ENCODE results near the gene ASH1L. TPM values are rescaled to one million over a fixed set of nuclear protein-coding genes. Genes with fewer than 3 reads are reported as not detected.

The ASH1L gene
- total RNA-seq, 6 experiments from 2014 or later, result 25.7 to 32.5 (median 26.7) TPM

GRCh38 chr1:155474146-155474545 lies 88.5 kb downstream of the ASH1L start:
- Mint-ChIP-seq H3K27me3 (ENCODE audit: insufficient read depth) (peaks cover 2% of the 10 kb centered on the region), H3K4me1 (ENCODE audit: low read depth) (peaks cover 23% of the 10 kb centered on the region), H3K4me3 (no peak overlapping the region), H3K27ac (no peak overlapping the region), H3K9me3 (peaks cover 16% of the 10 kb centered on the region), H3K36me3 (ENCODE audit: low read depth) (peaks cover 42% of the 10 kb centered on the region)
- TF ChIP-seq CTCF (IDR thresholded peaks at IDR 0.05), result no peak
- DNase-seq, result no peak

- Mint-ChIP-seq H3K4me1 (ENCODE audit: low read depth) (peaks cover 20% of the 10 kb centered on the region), H3K36me3 (ENCODE audit: low read depth) (peaks cover 33% of the 10 kb centered on the region), H3K27me3 (ENCODE audit: insufficient read depth) (no peaks in the 10 kb centered on the region; the same call in 1 of the 2 replicates), H3K27ac (no peak overlapping the region), H3K4me3 (no peak overlapping the region), H3K9me3 (peaks cover 16% of the 10 kb centered on the region)
- no peak for TF ChIP-seq CTCF (IDR thresholded peaks at IDR 0.05)
- no peak for DNase-seq
These were observed 89.3 kb downstream of the ASH1L start for GRCh38 chr1:155473151-155473821.

- peaks cover 27% of the 10 kb centered on the region for H3K4me1 Mint-ChIP-seq (ENCODE audit: low read depth)
- no peak for DNase-seq
- H3K27me3 Mint-ChIP-seq (ENCODE audit: insufficient read depth), result no peaks in the 10 kb centered on the region; the same call in 1 of the 2 replicates
- TF ChIP-seq CTCF (IDR thresholded peaks at IDR 0.05), result no peak
- peaks cover 16% of the 10 kb centered on the region for H3K9me3 Mint-ChIP-seq
- peaks cover 29% of the 10 kb centered on the region for H3K36me3 Mint-ChIP-seq (ENCODE audit: low read depth)
- H3K27ac Mint-ChIP-seq, result no peak overlapping the region
- H3K4me3 Mint-ChIP-seq, result no peak overlapping the region
These were observed 90.0 kb downstream of the ASH1L start for GRCh38 chr1:155472491-155473083.

- Mint-ChIP-seq H3K4me1 (ENCODE audit: low read depth) (peaks cover 34% of the 10 kb centered on the region), H3K4me3 (no peak overlapping the region), H3K27ac (no peak overlapping the region), H3K36me3 (ENCODE audit: low read depth) (peaks cover 29% of the 10 kb centered on the region), H3K27me3 (ENCODE audit: insufficient read depth) (no peaks in the 10 kb centered on the region; the same call in 1 of the 2 replicates), H3K9me3 (peaks cover 16% of the 10 kb centered on the region)
- DNase-seq, result no peak
- TF ChIP-seq CTCF (IDR thresholded peaks at IDR 0.05), result no peak
These were observed 90.7 kb downstream of the ASH1L start for GRCh38 chr1:155471891-155472290.

- TF ChIP-seq CTCF (IDR thresholded peaks at IDR 0.05), result no peak
- no peak for DNase-seq
- H3K27ac Mint-ChIP-seq, result no peak overlapping the region
- no peaks in the 10 kb centered on the region; the same call in 1 of the 2 replicates for H3K27me3 Mint-ChIP-seq (ENCODE audit: insufficient read depth)
- H3K36me3 Mint-ChIP-seq (ENCODE audit: low read depth), result peaks cover 29% of the 10 kb centered on the region
- peaks cover 16% of the 10 kb centered on the region for H3K9me3 Mint-ChIP-seq
- H3K4me1 Mint-ChIP-seq (ENCODE audit: low read depth), result peaks cover 42% of the 10 kb centered on the region
- H3K4me3 Mint-ChIP-seq, result no peak overlapping the region
These were observed 91.6 kb downstream of the ASH1L start for GRCh38 chr1:155471026-155471425.

Measured in HFFc6 (cell line).